Measurements from ENCODE around the gene NUP50. TPM values are rescaled to one million over a fixed set of nuclear protein-coding genes. Genes with fewer than 3 reads are reported as not detected.
A peak's percentile ranks its signal among the peaks of the same experiment; 100 is the strongest.
"Not testable (repeated sequence)": the region's sequence is repeated elsewhere in the genome, so short reads cannot be mapped to it uniquely, and the experiment has no call there.

Gene NUP50
- total and polyA plus RNA-seq, 5 experiments from 2014 or later: 45.2 to 111 (median 73.1) TPM

- peaks cover 0 to 65% (median 8%) of the 10 kb centered on the region in 3 donors for H3K36me3 Mint-ChIP-seq
- POLR2A ChIA-PET: no interaction called here
- H3K27me3 Mint-ChIP-seq: no peaks in the 10 kb centered on the region
- H3K4me3 Mint-ChIP-seq: no peak overlapping the region
- H3K9me3 Mint-ChIP-seq: no peaks in the 10 kb centered on the region
- H3K4me1 Mint-ChIP-seq: peaks cover 5 to 17% (median 8%) of the 10 kb centered on the region in 4 donors
- no peak for ATAC-seq
- peak overlapping the region in 8 of 10 donors; percentile 1 to 90 (median 34) for H3K27ac Mint-ChIP-seq
- DNase-seq: no peak
Observed at GRCh38 chr22:45185718-45186514, 22.2 kb downstream of the NUP50 start.

- no peak for ATAC-seq
- POLR2A ChIA-PET: no interaction called here
- H3K9me3 Mint-ChIP-seq: no peaks in the 10 kb centered on the region
- no peaks in the 10 kb centered on the region for H3K27me3 Mint-ChIP-seq
- H3K4me1 Mint-ChIP-seq: peaks cover 5 to 10% (median 7%) of the 10 kb centered on the region in 4 donors
- H3K27ac Mint-ChIP-seq: peak overlapping the region in 7 of 10 donors; percentile 15 to 73 (median 57)
- H3K4me3 Mint-ChIP-seq: no peak overlapping the region
- H3K36me3 Mint-ChIP-seq: peaks cover 0 to 51% (median 3%) of the 10 kb centered on the region in 3 donors
- DNase-seq: no peak
Observed at GRCh38 chr22:45187891-45188290, 24.2 kb downstream of the NUP50 start.

- no peak for DNase-seq
- Mint-ChIP-seq H3K9me3 (no peaks in the 10 kb centered on the region), H3K36me3 (peaks cover 0 to 42% (median 3%) of the 10 kb centered on the region in 3 donors), H3K4me3 (no peak overlapping the region), H3K27ac (peak overlapping the region in 4 of 10 donors; percentile 38 to 79 (median 68)), H3K27me3 (no peaks in the 10 kb centered on the region), H3K4me1 (peaks cover 5 to 10% (median 6%) of the 10 kb centered on the region in 4 donors)
- ATAC-seq: no peak
- POLR2A ChIA-PET: no interaction called here
Observed at GRCh38 chr22:45188779-45189178, 25.1 kb downstream of the NUP50 start.

GRCh38 chr22:45190202-45190872 is 26.6 kb downstream of the NUP50 start:
- H3K36me3 Mint-ChIP-seq: peaks cover 0 to 27% (median 3%) of the 10 kb centered on the region in 3 donors
- no peak overlapping the region for H3K4me3 Mint-ChIP-seq
- no peaks in the 10 kb centered on the region for H3K9me3 Mint-ChIP-seq
- ATAC-seq (no peak), DNase-seq (no peak)
- H3K27ac Mint-ChIP-seq: peak overlapping the region in 1 of 10 donors; percentile 89
- POLR2A ChIA-PET: no interaction called here
- H3K4me1 Mint-ChIP-seq: peaks cover 5 to 10% (median 6%) of the 10 kb centered on the region in 4 donors
- no peaks in the 10 kb centered on the region for H3K27me3 Mint-ChIP-seq

GRCh38 chr22:45191746-45192145 is 28.0 kb downstream of the NUP50 start:
- not testable (repeated sequence) for H3K27me3 Mint-ChIP-seq
- H3K27ac Mint-ChIP-seq: peak overlapping the region in 4 of 10 donors; percentile 3 to 67 (median 14)

GRCh38 chr22:45192701-45193187 is 29.0 kb downstream of the NUP50 start:
- peaks cover 0 to 23% (median 1%) of the 10 kb centered on the region in 3 donors for H3K36me3 Mint-ChIP-seq

More at GRCh38 chr22:45191746-45192145, 28.0 kb downstream of the NUP50 start:
- H3K36me3 Mint-ChIP-seq: peaks cover 0 to 30% (median 0%) of the 10 kb centered on the region in 3 donors
- H3K4me1 Mint-ChIP-seq, POLR2A ChIA-PET, DNase-seq, H3K9me3 Mint-ChIP-seq, H3K4me3 Mint-ChIP-seq, ATAC-seq: not testable (repeated sequence)

GRCh38 chr22:45194686-45195085 is 31.0 kb downstream of the NUP50 start:
- ATAC-seq: no peak
- Mint-ChIP-seq H3K9me3 (no peaks in the 10 kb centered on the region), H3K4me3 (no peak overlapping the region), H3K27me3 (no peaks in the 10 kb centered on the region), H3K27ac (no peak overlapping the region), H3K4me1 (no peaks in the 10 kb centered on the region), H3K36me3 (peaks cover 0 to 33% (median 2%) of the 10 kb centered on the region in 3 donors)
- POLR2A ChIA-PET: no interaction called here
- DNase-seq: no peak

More at GRCh38 chr22:45192701-45193187, 29.0 kb downstream of the NUP50 start:
- ATAC-seq (no peak), DNase-seq (no peak)
- Mint-ChIP-seq H3K27ac (peak overlapping the region in 3 of 10 donors; percentile 5 to 67 (median 10)), H3K27me3 (no peaks in the 10 kb centered on the region), H3K4me1 (peaks cover 0 to 2% (median 0%) of the 10 kb centered on the region in 4 donors), H3K9me3 (no peaks in the 10 kb centered on the region), H3K4me3 (no peak overlapping the region)
- POLR2A ChIA-PET: no interaction called here

GRCh38 chr22:45195616-45196015 is 31.9 kb downstream of the NUP50 start:
- DNase-seq (no peak), ATAC-seq (no peak)
- Mint-ChIP-seq H3K27ac (peak overlapping the region in 1 of 10 donors; percentile 46), H3K9me3 (no peaks in the 10 kb centered on the region), H3K4me1 (no peaks in the 10 kb centered on the region), H3K27me3 (no peaks in the 10 kb centered on the region), H3K4me3 (no peak overlapping the region), H3K36me3 (peaks cover 0 to 38% (median 2%) of the 10 kb centered on the region in 3 donors)
- POLR2A ChIA-PET: interaction anchor here (1.0 kb wide), 1 partner anchor 21 kb away, joined by 4 read pairs; no protein-coding TSS in a partner anchor

- ATAC-seq: no peak
- POLR2A ChIA-PET: no interaction called here
- Mint-ChIP-seq H3K36me3 (peaks cover 0 to 37% (median 2%) of the 10 kb centered on the region in 3 donors), H3K4me3 (no peak overlapping the region), H3K4me1 (no peaks in the 10 kb centered on the region), H3K9me3 (no peaks in the 10 kb centered on the region), H3K27me3 (no peaks in the 10 kb centered on the region), H3K27ac (no peak overlapping the region)
- DNase-seq: no peak
Observed at GRCh38 chr22:45196308-45196707, 32.6 kb downstream of the NUP50 start.

GRCh38 chr22:45196926-45197605 is 33.3 kb downstream of the NUP50 start:
- Mint-ChIP-seq H3K9me3 (no peaks in the 10 kb centered on the region), H3K4me1 (no peaks in the 10 kb centered on the region), H3K27me3 (no peaks in the 10 kb centered on the region), H3K27ac (no peak overlapping the region), H3K4me3 (peak overlapping the region in 1 of 10 donors; percentile 38), H3K36me3 (peaks cover 0 to 42% (median 2%) of the 10 kb centered on the region in 3 donors)
- no peak for DNase-seq
- no peak for ATAC-seq
- POLR2A ChIA-PET: interaction anchor here (0.6 kb wide), 1 partner anchor 10 kb away, joined by 3 read pairs; no protein-coding TSS in a partner anchor

GRCh38 chr22:45197606-45198462 is 34.1 kb downstream of the NUP50 start:
- DNase-seq (no peak), ATAC-seq (no peak)
- Mint-ChIP-seq H3K36me3 (peaks cover 0 to 44% (median 2%) of the 10 kb centered on the region in 3 donors), H3K27ac (peak overlapping the region in 1 of 10 donors; percentile 22), H3K4me1 (no peaks in the 10 kb centered on the region), H3K4me3 (peak overlapping the region in 1 of 10 donors; percentile 24), H3K9me3 (no peaks in the 10 kb centered on the region), H3K27me3 (no peaks in the 10 kb centered on the region)
- POLR2A ChIA-PET: no interaction called here

- ATAC-seq (no peak), DNase-seq (no peak)
- H3K9me3 Mint-ChIP-seq: no peaks in the 10 kb centered on the region
- POLR2A ChIA-PET: no interaction called here
- no peak overlapping the region for H3K4me3 Mint-ChIP-seq
- H3K27me3 Mint-ChIP-seq: no peaks in the 10 kb centered on the region
- peaks cover 0 to 44% (median 2%) of the 10 kb centered on the region in 3 donors for H3K36me3 Mint-ChIP-seq
- no peaks in the 10 kb centered on the region for H3K4me1 Mint-ChIP-seq
- no peak overlapping the region for H3K27ac Mint-ChIP-seq
Observed at GRCh38 chr22:45198463-45198795, 34.7 kb downstream of the NUP50 start.
